Stimulated activated CD4-positive, alpha-beta T cell treated with anti-CD3 and anti-CD28 coated beads, Interleukin-15, amount 100 ng/mL, for 1 hour (primary cell): ENCODE data around the gene ATG4B.
"Not testable (repeated sequence)": the region's sequence is repeated elsewhere in the genome, so short reads cannot be mapped to it uniquely, and the experiment has no call there.

Source experiments
- DNase-seq, 2 donors: peaks; one replicate each; pipeline ENCODE4 v3.0.0-alpha.2; 2020; ENCODE audit warnings: low read depth in 1 of 2, low spot score in 1 of 2

The ATG4B gene

GRCh38 chr2:241660593-241661213, 23.2 kb downstream of the ATG4B start:
- no peak for DNase-seq

DNA sequence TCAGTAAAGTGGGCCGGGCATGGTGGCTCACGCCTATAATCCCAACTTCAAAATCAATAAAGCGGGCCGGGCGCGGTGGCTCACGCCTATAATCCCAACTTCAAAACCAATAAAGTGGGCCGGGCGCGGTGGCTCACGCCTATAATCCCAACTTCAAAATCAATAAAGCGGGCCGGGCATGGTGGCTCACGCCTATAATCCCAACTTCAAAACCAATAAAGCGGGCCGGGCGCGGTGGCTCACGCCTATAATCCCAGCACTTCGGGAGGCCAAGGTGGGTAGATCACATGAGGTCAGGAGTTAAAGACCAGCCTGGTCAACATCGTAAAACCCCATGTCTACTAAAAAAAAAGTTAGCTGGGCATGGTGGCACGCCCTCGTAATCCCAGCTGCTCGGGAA, 25.2 kb downstream of the ATG4B start:
- not testable (repeated sequence) for DNase-seq

- DNase-seq = no peak
Measured at GRCh38 chr2:241665731-241666440, 28.4 kb downstream of the ATG4B start.

- no peak for DNase-seq
Measured at GRCh38 chr2:241666627-241667400, 29.3 kb downstream of the ATG4B start.

- DNase-seq = no peak
Measured at GRCh38 chr2:241668354-241668753, 30.9 kb downstream of the ATG4B start.

DNA sequence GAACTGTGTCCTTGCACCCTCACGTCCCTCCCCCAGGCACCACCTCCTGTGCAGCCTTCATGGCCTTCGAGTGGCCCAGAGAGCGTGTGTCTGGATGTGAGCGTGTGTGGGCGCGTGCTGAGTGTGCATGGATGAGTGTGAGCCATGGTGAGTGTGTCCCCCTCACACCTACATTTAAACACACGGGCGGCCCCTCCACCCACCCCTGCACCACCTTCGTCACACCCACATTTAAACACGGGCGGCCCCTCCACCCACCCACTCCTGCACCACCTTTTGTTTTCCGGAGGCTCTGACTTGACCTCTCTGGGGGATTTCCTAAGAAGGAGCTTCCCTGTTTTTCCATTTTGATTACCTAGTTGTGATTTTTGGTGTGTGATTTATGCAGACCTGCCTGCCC, 31.3 kb downstream of the ATG4B start:
- DNase-seq = no peak

DNA sequence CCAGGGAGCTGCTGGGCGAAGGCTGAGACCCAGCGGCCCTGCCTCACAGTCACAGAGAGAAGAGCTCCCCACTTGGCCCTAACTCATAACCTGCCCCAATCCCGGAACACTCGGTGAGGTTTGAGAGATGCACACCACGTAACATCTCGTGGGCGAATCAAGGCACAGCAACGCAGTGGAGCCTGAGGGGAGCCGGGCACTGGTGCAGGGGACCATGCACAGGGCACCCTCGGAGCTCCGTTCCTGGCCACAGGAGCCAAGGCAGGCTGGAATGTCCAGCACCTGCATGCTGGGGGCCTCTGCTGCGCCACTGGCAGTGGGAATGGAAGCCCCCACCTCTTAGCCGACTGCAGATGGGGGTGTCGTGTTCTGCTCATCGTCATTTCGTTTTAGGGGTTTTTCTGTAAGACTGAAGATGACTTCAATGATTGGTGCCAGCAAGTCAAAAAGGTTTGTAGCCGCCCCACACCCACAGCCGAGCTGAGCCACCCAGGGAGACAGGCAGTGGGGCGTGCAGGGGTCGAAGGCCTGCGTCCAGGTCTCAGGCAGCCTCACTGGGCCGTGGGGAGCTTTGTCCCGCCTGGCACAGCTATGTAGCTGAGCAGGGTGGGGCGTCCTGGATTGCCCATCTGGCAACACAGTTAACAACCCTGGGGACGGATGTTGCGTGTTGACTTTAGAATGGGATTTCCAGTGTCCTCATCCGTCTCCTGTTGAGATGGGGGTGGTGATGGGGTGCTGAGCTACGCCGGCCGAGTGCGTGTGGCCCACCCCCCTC, 33.0 kb downstream of the ATG4B start:
- no peak for DNase-seq

GRCh38 chr2:241671457-241672240, 34.2 kb downstream of the ATG4B start:
- no peak for DNase-seq

GRCh38 chr2:241672243-241673188, 35.0 kb downstream of the ATG4B start:
- DNase-seq = no peak

DNA sequence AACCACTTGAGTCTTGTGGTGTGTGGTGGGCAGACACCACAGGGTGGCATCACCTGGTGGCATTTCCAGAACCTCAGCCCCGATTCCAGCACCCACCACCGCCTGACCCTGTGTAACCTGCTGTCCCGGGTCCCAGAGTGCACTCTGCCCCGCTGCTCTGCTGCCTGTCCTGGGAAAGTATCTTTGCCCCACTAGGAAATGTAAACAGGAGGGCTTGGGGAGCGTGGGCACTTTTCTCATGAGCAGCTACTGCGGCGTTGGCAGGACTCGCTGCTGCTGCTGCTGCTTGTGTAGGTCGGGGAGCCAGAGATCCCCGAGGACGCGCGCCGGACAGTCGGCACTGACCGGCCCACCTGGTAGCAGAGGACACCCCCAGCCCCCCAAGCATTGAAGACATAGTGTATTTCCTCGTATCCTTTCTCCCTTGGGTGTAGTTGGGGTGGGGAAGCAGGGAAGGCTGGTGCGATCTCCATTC, 35.7 kb downstream of the ATG4B start:
- no peak for DNase-seq

DNA sequence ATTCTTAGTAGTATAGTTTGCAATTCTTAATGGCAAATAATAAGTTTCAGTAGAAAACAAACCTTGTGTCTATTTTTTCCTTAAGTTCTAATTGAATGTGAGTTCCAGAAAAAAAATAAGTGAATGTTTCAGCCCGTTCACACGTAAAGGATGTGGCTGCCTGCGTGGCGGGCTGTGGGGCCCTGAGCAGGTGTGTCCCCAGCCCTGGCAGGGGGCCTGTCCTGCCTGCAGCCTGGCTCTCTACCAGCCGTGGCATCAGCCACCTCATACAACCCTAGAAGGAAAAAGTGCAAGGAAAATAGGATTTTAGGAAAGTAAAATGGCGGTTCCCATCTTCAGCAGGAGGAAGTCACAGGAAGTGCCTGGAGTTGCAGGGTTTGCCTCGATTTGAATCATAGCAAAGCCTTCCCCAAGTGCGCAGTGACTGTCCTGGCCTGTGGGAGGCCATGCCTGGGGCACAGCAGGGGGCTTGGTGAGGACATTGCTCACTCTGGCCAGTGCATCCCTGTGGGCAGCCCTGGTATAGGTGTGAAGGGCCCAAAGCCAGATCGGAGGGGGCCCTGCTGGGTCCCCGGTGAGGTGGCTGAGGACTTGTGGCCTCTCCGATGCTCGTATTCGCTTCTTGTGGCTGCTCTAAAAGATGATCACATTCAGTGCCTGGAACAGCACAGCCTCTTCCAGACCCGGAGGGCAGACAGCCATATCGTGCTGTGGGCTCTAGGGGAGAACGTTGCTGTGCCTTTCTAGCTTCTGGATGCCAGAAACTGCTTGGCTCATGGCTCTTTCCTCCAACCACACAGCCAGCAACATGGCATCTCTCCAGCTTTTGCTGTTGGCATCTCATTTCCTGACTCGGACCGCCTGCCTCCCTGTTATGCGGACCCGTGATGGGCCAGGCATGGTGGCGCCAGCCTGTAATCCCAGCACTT, 36.6 kb downstream of the ATG4B start:
- DNase-seq = no peak

DNA sequence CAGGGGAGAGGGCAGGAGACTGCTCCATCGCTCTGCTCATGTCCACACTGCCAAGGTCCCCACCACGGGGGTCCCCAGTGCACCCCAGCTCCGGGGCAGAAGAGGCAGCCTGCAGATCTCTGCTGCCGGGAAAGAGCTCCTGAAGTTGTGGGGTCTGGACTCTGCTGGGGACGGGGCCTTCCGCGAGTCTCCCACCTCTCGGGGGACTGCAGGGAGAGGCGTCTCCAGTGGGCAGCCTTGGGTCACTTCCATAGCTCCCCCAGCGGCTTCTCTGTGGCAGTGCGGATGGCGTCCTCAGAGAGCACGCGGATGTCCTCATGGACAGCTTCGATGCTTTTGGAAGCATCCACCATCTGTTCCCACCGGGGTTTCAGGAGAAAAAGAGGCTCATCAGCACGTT, 38.4 kb downstream of the ATG4B start:
- no peak for DNase-seq

- no peak for DNase-seq
Measured at GRCh38 chr2:241676665-241677064, 39.2 kb downstream of the ATG4B start.

DNA sequence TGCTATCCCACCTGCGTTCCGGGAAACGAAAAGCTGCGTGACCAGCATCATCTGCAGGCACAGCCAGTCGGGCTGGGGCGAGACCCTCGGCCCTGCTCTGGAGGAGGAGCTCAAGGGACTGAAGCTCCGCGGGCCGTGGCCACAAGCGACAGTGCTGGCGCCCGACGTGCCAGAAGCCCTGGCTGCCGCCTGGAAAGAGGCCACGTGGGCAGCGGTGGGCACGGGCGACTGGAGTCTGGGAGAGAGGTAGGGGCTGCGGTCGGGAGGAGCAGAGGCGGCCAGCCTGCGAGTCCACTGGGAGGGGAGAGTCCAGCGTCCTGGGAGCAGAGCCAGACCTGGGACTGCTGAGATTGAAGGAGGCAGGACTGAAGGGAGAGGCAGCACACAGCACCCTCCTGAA, 39.9 kb downstream of the ATG4B start:
- no peak for DNase-seq

- no peak for DNase-seq
Measured at GRCh38 chr2:241678307-241678706, 40.8 kb downstream of the ATG4B start.

DNA sequence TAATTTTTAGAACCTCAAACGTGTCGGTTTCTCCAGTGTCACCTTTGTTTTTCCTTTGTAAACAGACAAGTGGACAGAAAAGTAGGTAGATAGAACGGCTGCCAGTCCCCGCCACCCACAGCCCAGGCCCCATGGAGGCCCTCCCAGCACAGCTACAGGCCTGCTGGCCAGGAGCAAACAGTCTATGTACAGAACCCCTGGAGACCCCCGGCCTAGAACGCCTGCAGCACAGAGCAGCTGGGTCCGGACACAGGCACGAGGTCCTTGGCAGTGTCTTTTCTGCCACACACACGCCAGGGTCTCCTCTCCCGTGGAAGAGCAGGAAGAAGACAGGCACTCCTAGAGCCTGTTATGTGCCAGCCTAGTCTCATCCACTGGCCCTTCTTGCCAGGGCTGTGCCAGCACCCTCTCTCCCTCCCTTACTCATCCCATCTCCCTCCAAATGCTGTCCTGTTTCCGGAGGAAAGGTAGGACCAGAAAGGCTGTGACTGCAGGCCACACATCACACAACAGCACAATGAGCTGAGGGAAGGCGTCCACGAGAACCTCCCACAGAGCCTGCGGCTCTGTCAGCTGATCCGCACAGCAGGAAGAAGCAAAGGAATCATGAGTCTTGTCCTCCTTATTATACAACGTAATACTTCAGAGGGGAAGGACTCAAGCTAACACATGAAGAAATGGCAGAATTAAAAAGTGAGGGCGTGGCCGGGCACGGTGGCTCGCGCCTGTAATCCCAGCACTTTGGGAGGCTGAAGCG, 41.5 kb downstream of the ATG4B start:
- no peak for DNase-seq

GRCh38 chr2:241680044-241680443, 42.6 kb downstream of the ATG4B start:
- no peak for DNase-seq
